ENCODE data around the gene KIAA0753.

DNA sequence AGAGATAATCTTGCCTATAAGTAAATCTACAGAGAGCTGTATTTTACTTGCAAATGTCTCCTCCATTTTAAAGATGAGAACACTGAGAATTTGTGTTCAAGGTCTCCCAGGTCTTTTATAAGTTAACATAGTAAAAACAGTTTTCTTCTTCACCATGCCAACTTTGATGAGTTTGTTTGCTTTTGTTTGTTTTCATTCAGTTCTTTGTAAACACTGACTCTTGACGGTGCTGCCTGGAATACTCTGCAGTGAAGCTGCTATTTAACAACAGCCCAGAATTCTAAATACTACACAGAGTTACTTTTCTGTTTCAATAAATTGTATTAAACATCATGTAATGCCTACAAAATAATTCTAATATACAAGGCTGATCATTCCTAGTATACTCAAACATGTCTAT, 42.8 kb downstream of the KIAA0753 start:
- TF ChIP-seq CTCF (optimal IDR thresholded peaks at IDR 0.05 in 1 of 3, IDR thresholded peaks at IDR 0.05 in 1 of 3, conservative IDR thresholded peaks at IDR 0.05 in 1 of 3; ENCODE audit: extremely low read depth in 1 of 3, insufficient read depth in 2 of 3, low read length in 3 of 3) (no peak), EZH2 (IDR thresholded peaks at IDR 0.05; ENCODE audit: low read length) (no peak)
